Smooth muscle cell (in vitro differentiated cells): ENCODE results near the gene KRTAP13-2. TPM values are rescaled to one million over a fixed set of nuclear protein-coding genes. Genes with fewer than 3 reads are reported as not detected.
A peak's percentile ranks its signal among the peaks of the same experiment; 100 is the strongest.

Source experiments
- DNase-seq: peaks from one replicate; lab custom pipeline; 2025; ENCODE audit not compliant: unreplicated experiment; lab: John Stamatoyannopoulos, UW
- H2AFZ ChIP-seq: fragments of 200-600 bp; sonication (generic); 2 replicates; pipeline ENCODE4 v1.6.0; 2016; ENCODE audit warnings: antibody characterized with exemption, low read depth, mild to moderate bottlenecking
- H3F3A ChIP-seq: fragments of 200-600 bp; sonication (generic); 2 replicates; pipeline ENCODE4 v1.6.0; 2017; ENCODE audit warnings: antibody characterized with exemption, low read depth
- H3K27ac ChIP-seq: fragments of 200-600 bp; sonication (generic); 2 replicates; pipeline ENCODE4 v1.5.1; 2016; ENCODE audit warnings: low read depth, mild to moderate bottlenecking
- H3K27me3 ChIP-seq: fragments of 200-600 bp; sonication (generic); 2 replicates; pipeline ENCODE4 v1.6.1; 2016; ENCODE audit warnings: low read depth, mild to moderate bottlenecking
- H3K36me3 ChIP-seq: fragments of 200-600 bp; sonication (generic); 2 replicates; pipeline ENCODE4 v1.5.1; 2016; ENCODE audit warnings: low read depth
- H3K4me1 ChIP-seq: fragments of 200-600 bp; sonication (generic); 2 replicates; pipeline ENCODE4 v1.5.1; 2016; ENCODE audit warnings: low read depth
- H3K4me2 ChIP-seq: fragments of 200-600 bp; sonication (generic); 2 replicates; pipeline ENCODE4 v1.6.0; 2016; ENCODE audit warnings: mild to moderate bottlenecking
- H3K4me3 ChIP-seq: fragments of 200-600 bp; sonication (generic); 2 replicates; pipeline ENCODE4 v1.5.1; 2016; ENCODE audit warnings: mild to moderate bottlenecking
- H3K79me2 ChIP-seq: fragments of 200-600 bp; sonication (generic); 2 replicates; pipeline ENCODE4 v1.6.0; 2016; ENCODE audit warnings: low read depth, mild to moderate bottlenecking
- H3K9ac ChIP-seq: fragments of 200-600 bp; sonication (generic); 2 replicates; pipeline ENCODE4 v1.6.0; 2016; ENCODE audit warnings: low read depth
- H3K9me3 ChIP-seq: fragments of 200-600 bp; sonication (generic); replicated peaks from 2 replicates; pipeline ENCODE4 v1.5.1; 2016; ENCODE audit warnings: low read depth
- H4K20me1 ChIP-seq: fragments of 200-600 bp; sonication (generic); 2 replicates; pipeline ENCODE4 v1.6.0; 2016; ENCODE audit warnings: low read depth
- WGBS: methylation state at CpG from one replicate; pipeline ENCODE4 v1.1.7; 2016; ENCODE audit warnings: low lambda C conversion rate; 5-methylcytosine and 5-hydroxymethylcytosine counted together
- polyA plus RNA-seq: library from polyadenylated mRNA; unstranded; fragments of >200 nt; fragmentation: Nextera tagmentation; extraction: Ambion mirVana; gene quantifications from 2 replicates; pipeline ENCODE4 v1.2.1, GENCODE V29; 2016
- total RNA-seq: library from RNA; depleted of rRNA; stranded (reverse); fragments of >200 nt; gene quantifications from 2 replicates; pipeline ENCODE4 v1.2.3, GENCODE V29; 2014
- TF ChIP-seq, protein P1 (sequence below): fragments of 200-600 bp; sonication (generic); IDR thresholded peaks from 2 replicates; pipeline ENCODE4 v1.5.1; 2017; ENCODE audit warnings: borderline replicate concordance, mild to moderate bottlenecking, antibody characterized with exemption; ENCODE audit not compliant: insufficient read depth, poor library complexity, severe bottlenecking

The KRTAP13-2 gene
- total and polyA plus RNA-seq, 2 experiments from 2014 or later: not detected

DNA sequence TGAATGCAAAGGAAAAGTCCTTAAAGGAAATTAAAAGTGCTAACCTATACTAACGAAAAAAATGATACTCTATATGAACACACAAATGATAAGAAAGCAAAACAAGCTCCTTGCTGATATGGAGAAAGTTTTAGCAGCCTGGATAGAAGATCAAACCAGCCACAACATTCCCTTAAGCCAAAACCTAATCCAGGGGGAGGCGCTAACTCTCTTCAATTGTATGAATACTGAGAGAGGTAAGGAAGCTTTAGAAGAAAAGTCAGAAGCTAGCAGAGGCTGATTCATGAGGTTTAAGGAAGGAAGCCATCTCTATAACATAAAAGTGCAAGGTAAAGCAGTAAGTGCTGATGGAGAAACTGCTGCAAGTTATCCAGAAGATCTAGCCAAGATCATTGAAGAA lies 27.1 kb downstream of the KRTAP13-2 start:
- H2AFZ ChIP-seq: no peak overlapping the region
- H3K27me3 ChIP-seq: no peaks in the 10 kb centered on the region
- H3K4me3 ChIP-seq: no peak overlapping the region
- TF ChIP-seq, protein P1, sequence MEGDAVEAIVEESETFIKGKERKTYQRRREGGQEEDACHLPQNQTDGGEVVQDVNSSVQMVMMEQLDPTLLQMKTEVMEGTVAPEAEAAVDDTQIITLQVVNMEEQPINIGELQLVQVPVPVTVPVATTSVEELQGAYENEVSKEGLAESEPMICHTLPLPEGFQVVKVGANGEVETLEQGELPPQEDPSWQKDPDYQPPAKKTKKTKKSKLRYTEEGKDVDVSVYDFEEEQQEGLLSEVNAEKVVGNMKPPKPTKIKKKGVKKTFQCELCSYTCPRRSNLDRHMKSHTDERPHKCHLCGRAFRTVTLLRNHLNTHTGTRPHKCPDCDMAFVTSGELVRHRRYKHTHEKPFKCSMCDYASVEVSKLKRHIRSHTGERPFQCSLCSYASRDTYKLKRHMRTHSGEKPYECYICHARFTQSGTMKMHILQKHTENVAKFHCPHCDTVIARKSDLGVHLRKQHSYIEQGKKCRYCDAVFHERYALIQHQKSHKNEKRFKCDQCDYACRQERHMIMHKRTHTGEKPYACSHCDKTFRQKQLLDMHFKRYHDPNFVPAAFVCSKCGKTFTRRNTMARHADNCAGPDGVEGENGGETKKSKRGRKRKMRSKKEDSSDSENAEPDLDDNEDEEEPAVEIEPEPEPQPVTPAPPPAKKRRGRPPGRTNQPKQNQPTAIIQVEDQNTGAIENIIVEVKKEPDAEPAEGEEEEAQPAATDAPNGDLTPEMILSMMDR: no peak
- WGBS: 75% methylated on average over 2 of the region's 2 CpGs
- no peaks in the 10 kb centered on the region for H4K20me1 ChIP-seq
- H3K4me1 ChIP-seq: no peaks in the 10 kb centered on the region
- no peaks in the 10 kb centered on the region for H3K9me3 ChIP-seq
- no peak for DNase-seq
- no peaks in the 10 kb centered on the region for H3K36me3 ChIP-seq
- no peak overlapping the region for H3K4me2 ChIP-seq
- no peak overlapping the region for H3K9ac ChIP-seq
- H3F3A ChIP-seq: peaks cover 3% of the 10 kb centered on the region
- H3K27ac ChIP-seq: no peak overlapping the region
- no peaks in the 10 kb centered on the region for H3K79me2 ChIP-seq

- Histone ChIP-seq H3K4me2 (no peak overlapping the region), H4K20me1 (no peaks in the 10 kb centered on the region), H3K36me3 (no peaks in the 10 kb centered on the region), H3K27ac (no peak overlapping the region), H3K79me2 (no peaks in the 10 kb centered on the region), H3K9ac (no peak overlapping the region), H3K4me3 (no peak overlapping the region), H2AFZ (no peak overlapping the region), H3K27me3 (no peaks in the 10 kb centered on the region), H3F3A (no peaks in the 10 kb centered on the region), H3K4me1 (peaks cover 4% of the 10 kb centered on the region), H3K9me3 (no peaks in the 10 kb centered on the region)
- WGBS: 88% methylated on average over 2 of the region's 2 CpGs
- TF ChIP-seq, protein P1: peak; percentile 98
- DNase-seq: no peak
These were observed 31.1 kb downstream of the KRTAP13-2 start for GRCh38 chr21:30340714-30341573.

DNA sequence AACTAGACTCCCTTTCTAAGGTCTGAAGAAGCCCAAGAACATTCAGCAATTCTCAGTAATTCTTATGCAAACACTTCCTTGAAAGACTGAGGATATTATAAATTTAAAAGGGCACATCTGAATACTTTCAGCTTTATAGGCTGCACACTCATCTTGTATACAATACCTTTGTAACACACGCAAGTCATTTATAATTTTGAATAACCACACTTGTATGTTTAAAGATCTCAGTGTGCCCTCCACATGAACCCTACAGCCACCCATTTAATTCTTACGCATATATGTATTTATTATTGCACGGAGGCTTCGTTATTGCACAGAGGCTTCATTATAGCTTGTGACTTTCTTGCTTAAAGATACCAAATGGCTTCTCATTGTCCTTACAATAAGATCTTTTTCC lies 33.4 kb downstream of the KRTAP13-2 start:
- Histone ChIP-seq H2AFZ (no peak overlapping the region), H3K79me2 (no peaks in the 10 kb centered on the region), H3K4me3 (no peak overlapping the region), H3F3A (no peaks in the 10 kb centered on the region), H3K36me3 (no peaks in the 10 kb centered on the region), H3K9ac (no peak overlapping the region), H3K4me1 (peaks cover 4% of the 10 kb centered on the region), H3K9me3 (no peaks in the 10 kb centered on the region), H4K20me1 (no peaks in the 10 kb centered on the region), H3K27me3 (no peaks in the 10 kb centered on the region), H3K4me2 (no peak overlapping the region), H3K27ac (no peak overlapping the region)
- no peak for DNase-seq
- TF ChIP-seq, protein P1: no peak
- 93% methylated on average over 4 of the region's 4 CpGs for WGBS

- Histone ChIP-seq H2AFZ (no peak overlapping the region), H3K27ac (no peak overlapping the region), H3K4me1 (peaks cover 4% of the 10 kb centered on the region), H3K4me2 (no peak overlapping the region), H3K27me3 (no peaks in the 10 kb centered on the region), H3K36me3 (no peaks in the 10 kb centered on the region), H3F3A (no peaks in the 10 kb centered on the region), H3K9ac (no peak overlapping the region), H3K79me2 (no peaks in the 10 kb centered on the region), H4K20me1 (no peaks in the 10 kb centered on the region), H3K9me3 (no peaks in the 10 kb centered on the region), H3K4me3 (no peak overlapping the region)
- TF ChIP-seq, protein P1: no peak
- DNase-seq: no peak
These were observed 34.3 kb downstream of the KRTAP13-2 start for GRCh38 chr21:30337772-30338171.
